H1 (cell line): ENCODE data around the gene CRYM. TPM values are rescaled to one million over a fixed set of nuclear protein-coding genes. Genes with fewer than 3 reads are reported as not detected.

Experiments
- FOSL1 ChIP-seq: IDR thresholded peaks from 2 replicates; pipeline ENCODE4 v1.6.1; 2011; ENCODE audit warnings: mild to moderate bottlenecking, low read depth, low read length, moderate library complexity; ENCODE audit not compliant: insufficient read depth
- NANOG ChIP-seq: IDR thresholded peaks from 2 replicates; pipeline ENCODE4 v1.6.1; 2011; ENCODE audit warnings: low read length, low read depth, mild to moderate bottlenecking, inconsistent platforms; ENCODE audit not compliant: insufficient read depth, poor library complexity, severe bottlenecking
- polyA plus RNA-seq, 7 experiments: library from polyadenylated mRNA; depleted of rRNA in 3 of 7; stranded (reverse) in 5 of 7; unstranded in 2 of 7; fragments of >200 nt in 5 of 7; fragments of 200-250 nt in 2 of 7; gene quantifications; 1 replicate in 5 of 7; 2 replicates in 1 of 7; 4 replicates in 1 of 7; pipeline versions ENCODE4 v1.2.1 to v1.2.3, GENCODE V29; 2011 to 2013; ENCODE audit warnings: missing spikeins in 2 of 7, mixed read lengths in 2 of 7
- total RNA-seq: library from RNA; stranded (reverse); fragmentation: NEBNext Ultra II Directional; extraction: Animal tissue kit (Norgen Biotek cat#: 25700); gene quantifications from 2 replicates; pipeline ENCODE4 v1.2.1, GENCODE V29; 2021

Gene CRYM
- total and polyA plus RNA-seq, 2 of the 8 experiments (the other 6 are each of a cell fraction or from before 2014, with no cell fraction given) = 12.9 to 40.4 TPM

DNA sequence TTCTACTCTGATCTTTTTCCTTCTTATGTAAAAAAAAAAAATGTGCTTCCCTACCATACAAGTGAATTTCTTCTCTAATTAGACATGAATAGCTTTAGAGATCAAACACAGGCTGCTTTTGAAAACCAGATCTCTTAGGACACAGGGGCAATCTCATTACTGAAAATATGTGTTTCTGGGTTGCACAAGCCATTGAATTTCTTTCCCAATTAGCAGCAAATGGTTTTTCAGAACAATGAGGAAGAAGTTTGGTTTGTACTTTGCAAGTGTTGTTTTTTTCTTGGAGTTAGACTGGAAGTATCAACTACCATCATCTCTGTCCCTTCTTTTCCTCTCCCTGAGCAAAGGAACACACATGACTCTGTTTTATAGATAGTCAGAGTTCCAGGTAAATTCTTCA is 50.2 kb downstream of the CRYM start (continued):
- TF ChIP-seq FOSL1 = no peak
- TF ChIP-seq NANOG = no peak
- TF ChIP-seq, all 59 proteins: peak for 0
